Breast epithelium (tissue), 3 donors: ENCODE measurements around the gene ATP5IF1.

Experiments used
- POLR2A ChIP-seq: fragments of 450-650 bp; IDR thresholded peaks from one replicate; pipeline ENCODE4 v1.6.1; 2016; ENCODE audit warnings: antibody characterized with exemption, mild to moderate bottlenecking, moderate library complexity
- TF ChIP-seq, protein P1 (sequence below), 3 donors: fragments of 450-650 bp; IDR thresholded peaks; one replicate each; pipeline ENCODE4 v1.5.1; 2016 to 2017; ENCODE audit warnings: antibody characterized with exemption in 3 of 3, mild to moderate bottlenecking in 3 of 3, moderate library complexity in 3 of 3

DNA sequence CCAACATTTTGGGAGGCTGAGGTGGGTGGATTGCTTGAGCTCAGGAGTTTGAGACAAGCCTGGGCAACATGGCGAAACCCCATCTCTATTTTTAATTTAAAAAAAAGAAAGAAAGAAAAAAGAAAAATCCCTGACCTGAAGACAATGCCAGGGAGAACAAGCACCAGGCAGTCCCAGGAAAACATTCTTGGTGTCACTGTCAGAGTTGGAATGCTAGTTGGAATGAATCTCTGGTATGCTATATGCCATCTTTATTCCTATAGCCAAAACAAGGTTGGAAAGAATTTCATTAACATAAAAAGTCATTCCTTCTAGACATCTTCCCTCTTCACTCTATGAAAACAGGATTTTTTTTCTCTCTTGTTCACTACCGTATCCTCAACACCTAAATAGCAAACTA lies 5.9 kb upstream of the ATP5IF1 start:
- TF ChIP-seq, protein P1, sequence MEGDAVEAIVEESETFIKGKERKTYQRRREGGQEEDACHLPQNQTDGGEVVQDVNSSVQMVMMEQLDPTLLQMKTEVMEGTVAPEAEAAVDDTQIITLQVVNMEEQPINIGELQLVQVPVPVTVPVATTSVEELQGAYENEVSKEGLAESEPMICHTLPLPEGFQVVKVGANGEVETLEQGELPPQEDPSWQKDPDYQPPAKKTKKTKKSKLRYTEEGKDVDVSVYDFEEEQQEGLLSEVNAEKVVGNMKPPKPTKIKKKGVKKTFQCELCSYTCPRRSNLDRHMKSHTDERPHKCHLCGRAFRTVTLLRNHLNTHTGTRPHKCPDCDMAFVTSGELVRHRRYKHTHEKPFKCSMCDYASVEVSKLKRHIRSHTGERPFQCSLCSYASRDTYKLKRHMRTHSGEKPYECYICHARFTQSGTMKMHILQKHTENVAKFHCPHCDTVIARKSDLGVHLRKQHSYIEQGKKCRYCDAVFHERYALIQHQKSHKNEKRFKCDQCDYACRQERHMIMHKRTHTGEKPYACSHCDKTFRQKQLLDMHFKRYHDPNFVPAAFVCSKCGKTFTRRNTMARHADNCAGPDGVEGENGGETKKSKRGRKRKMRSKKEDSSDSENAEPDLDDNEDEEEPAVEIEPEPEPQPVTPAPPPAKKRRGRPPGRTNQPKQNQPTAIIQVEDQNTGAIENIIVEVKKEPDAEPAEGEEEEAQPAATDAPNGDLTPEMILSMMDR (IDR thresholded peaks at IDR 0.05) = no peak
- TF ChIP-seq POLR2A = no peak
